WTC11 (cell line): ENCODE data around the gene PDE11A. TPM values are rescaled to one million over a fixed set of nuclear protein-coding genes. Genes with fewer than 3 reads are reported as not detected.

ENCODE experiments used
- ATAC-seq: fragments of 200-7000 bp; cut with Tn5 transposase; 2 replicates; pipeline ENCODE4 v1.10.0; 2021; ENCODE audit warnings: mild to moderate bottlenecking, moderate library complexity
- CTCF ChIA-PET: fragments of 300-600 bp; sonication (Branson Sonifier 250); formaldehyde crosslinking; loops from one replicate; lab custom pipeline; 2021; ENCODE audit warnings: antibody characterized with exemption; lab: Charles Lee
- POLR2A ChIA-PET: fragments of 350-600 bp; sonication (Branson Sonifier 250); formaldehyde crosslinking; loops from one replicate; lab custom pipeline; 2021; ENCODE audit warnings: antibody characterized with exemption; lab: Charles Lee
- DNase-seq: peaks from one replicate; pipeline ENCODE4 v3.0.0; 2021; ENCODE audit warnings: low spot score
- H3K27ac Mint-ChIP-seq: 2 replicates; pipeline ENCODE4 v1.8.0; 2021; ENCODE audit warnings: mixed read lengths
- H3K27me3 Mint-ChIP-seq: 2 replicates; pipeline ENCODE4 v1.8.0; 2021; ENCODE audit warnings: low read depth, mild to moderate bottlenecking, moderate library complexity, mixed read lengths
- H3K36me3 Mint-ChIP-seq: 2 replicates; pipeline ENCODE4 v1.8.0; 2021; ENCODE audit warnings: mixed read lengths
- H3K4me1 Mint-ChIP-seq: 2 replicates; pipeline ENCODE4 v1.8.0; 2022; ENCODE audit warnings: mixed read lengths
- H3K4me3 Mint-ChIP-seq: 2 replicates; pipeline ENCODE4 v1.8.0; 2021; ENCODE audit warnings: mild to moderate bottlenecking, moderate library complexity, mixed read lengths
- H3K9me3 Mint-ChIP-seq: 2 replicates; pipeline ENCODE4 v1.8.0; 2021; ENCODE audit warnings: mixed read lengths
- CBFB ChIP-seq: sonication (generic); formaldehyde crosslinking; IDR thresholded peaks from 2 replicates; pipeline ENCODE4 v1.8.1; 2022; ENCODE audit warnings: mild to moderate bottlenecking, low read depth, missing genetic modification reagents
- EMX1 ChIP-seq: fragments of 250-450 bp; sonication (Bioruptor Pico); IDR thresholded peaks from 2 replicates; pipeline ENCODE4 v1.8.0; 2021; ENCODE audit warnings: mild to moderate bottlenecking
- HMGA2 ChIP-seq: fragments of 250-450 bp; sonication (Bioruptor Pico); IDR thresholded peaks from 2 replicates; pipeline ENCODE4 v1.4.0; 2021; ENCODE audit warnings: mild to moderate bottlenecking, moderate library complexity
- MYBL2 ChIP-seq: sonication (generic); formaldehyde crosslinking; IDR thresholded peaks from 2 replicates; pipeline ENCODE4 v1.8.1; 2023; ENCODE audit warnings: mild to moderate bottlenecking, moderate library complexity, missing genetic modification reagents
- NR1H2 ChIP-seq: sonication (generic); formaldehyde crosslinking; IDR thresholded peaks from 2 replicates; pipeline ENCODE4 v1.9.0; 2021; ENCODE audit warnings: mild to moderate bottlenecking, moderate library complexity, missing genetic modification reagents
- NR3C1 ChIP-seq: sonication (generic); formaldehyde crosslinking; conservative IDR thresholded peaks from 2 replicates; pipeline ENCODE4 v1.8.1; 2023; ENCODE audit warnings: low read depth, mild to moderate bottlenecking, missing genetic modification reagents
- SOX15 ChIP-seq: fragments of 250-450 bp; sonication (Bioruptor Pico); IDR thresholded peaks from 2 replicates; pipeline ENCODE4 v1.9.0; 2021; ENCODE audit warnings: mild to moderate bottlenecking
- TCF7 ChIP-seq: sonication (generic); formaldehyde crosslinking; IDR thresholded peaks from 2 replicates; pipeline ENCODE4 v1.8.0; 2022; ENCODE audit warnings: mild to moderate bottlenecking, low read depth, missing genetic modification reagents, moderate library complexity
- ZNF138 ChIP-seq: sonication (generic); formaldehyde crosslinking; conservative IDR thresholded peaks from 2 replicates; pipeline ENCODE4 v1.8.1; 2022; ENCODE audit warnings: mild to moderate bottlenecking, moderate library complexity, missing genetic modification reagents
- ZNF317 ChIP-seq: sonication (generic); formaldehyde crosslinking; IDR thresholded peaks from 2 replicates; pipeline ENCODE4 v1.8.1; 2023; ENCODE audit warnings: low read depth, mild to moderate bottlenecking, moderate library complexity, missing genetic modification reagents, borderline replicate concordance
- ZNF396 ChIP-seq: fragments of 250-450 bp; sonication (Bioruptor Pico); IDR thresholded peaks from 2 replicates; pipeline ENCODE4 v1.8.0; 2021; ENCODE audit warnings: mild to moderate bottlenecking, moderate library complexity, borderline replicate concordance
- ZNF416 ChIP-seq: fragments of 250-450 bp; sonication (Bioruptor Pico); IDR thresholded peaks from 2 replicates; pipeline ENCODE4 v1.9.0; 2021; ENCODE audit warnings: mild to moderate bottlenecking, inconsistent platforms
- ZNF423 ChIP-seq: fragments of 250-450 bp; sonication (Bioruptor Pico); IDR thresholded peaks from 2 replicates; pipeline ENCODE4 v2.1.2; 2022; ENCODE audit warnings: mild to moderate bottlenecking, moderate library complexity
- total RNA-seq: library from RNA; stranded (reverse); gene quantifications from 3 replicates; pipeline ENCODE4 v1.2.3, GENCODE V29; 2021
- TF ChIP-seq, protein P1 (sequence below): sonication (generic); formaldehyde crosslinking; IDR thresholded peaks from 2 replicates; pipeline ENCODE4 v1.8.0; 2022; ENCODE audit warnings: missing genetic modification reagents
- TF ChIP-seq, protein P2 (sequence below): sonication (generic); formaldehyde crosslinking; IDR thresholded peaks from 2 replicates; pipeline ENCODE4 v1.8.1; 2022; ENCODE audit warnings: low read depth, mild to moderate bottlenecking, moderate library complexity, missing genetic modification reagents, borderline replicate concordance
- TF ChIP-seq, protein P3 (sequence below): fragments of 250-450 bp; sonication (Bioruptor Pico); IDR thresholded peaks from 2 replicates; pipeline ENCODE4 v1.8.0; 2021; ENCODE audit warnings: mild to moderate bottlenecking
- TF ChIP-seq, protein P4 (sequence below): sonication (generic); formaldehyde crosslinking; IDR thresholded peaks from 2 replicates; pipeline ENCODE4 v1.8.0; 2023; ENCODE audit warnings: missing genetic modification reagents
- TF ChIP-seq, protein P5 (sequence below): sonication (generic); formaldehyde crosslinking; IDR thresholded peaks from 2 replicates; pipeline ENCODE4 v1.8.1; 2022; ENCODE audit warnings: low read depth, missing genetic modification reagents, borderline replicate concordance

PDE11A gene
- total RNA-seq, 1 experiment from 2014 or later: 0.13 TPM

DNA sequence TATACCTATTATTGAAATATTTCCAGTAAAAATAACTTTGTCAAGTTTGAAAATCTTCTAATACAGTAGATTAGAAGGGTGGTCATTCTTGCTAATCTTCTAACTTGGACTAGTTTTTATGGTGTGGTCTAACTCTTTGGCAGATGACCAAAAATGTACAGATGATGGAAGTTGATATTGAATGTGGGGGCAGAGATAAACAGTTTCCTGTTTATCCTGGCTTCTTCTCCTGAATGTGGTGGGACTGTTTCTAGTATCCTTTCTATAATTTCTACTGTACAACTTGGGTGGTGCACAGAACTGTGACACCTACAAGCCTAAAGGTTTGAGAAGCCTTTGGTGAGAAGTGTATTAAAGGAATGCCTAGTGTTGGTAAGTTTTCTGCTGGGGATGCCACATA, 178.7 kb downstream of the PDE11A start (continued):
- no peak for TF ChIP-seq EMX1 (CRISPR knock-in tag)
- no peak for TF ChIP-seq TCF7 (CRISPR knock-in tag)
- no peak for TF ChIP-seq MYBL2
- no peak for TF ChIP-seq ZNF138 (CRISPR knock-in tag)

DNA sequence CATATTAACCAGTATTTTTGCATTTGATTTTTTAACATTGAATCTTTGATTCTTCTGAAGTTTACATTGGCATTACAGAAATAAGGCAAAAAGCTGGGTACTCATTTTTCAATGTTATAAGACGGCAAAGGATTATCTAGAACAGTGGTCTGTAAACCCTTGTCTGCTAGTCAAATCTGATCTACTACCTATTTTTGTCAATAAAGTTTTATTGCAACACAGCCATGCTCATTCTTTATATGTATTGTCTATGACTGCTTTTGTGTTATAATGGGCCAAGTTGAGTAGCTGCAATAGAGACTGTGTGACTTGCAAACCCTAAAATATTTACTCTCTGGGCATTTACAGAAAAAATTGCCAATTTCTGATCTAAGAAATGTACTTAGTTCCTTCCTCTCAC, 181.0 kb downstream of the PDE11A start:
- Mint-ChIP-seq H3K4me1 (peaks cover 25% of the 10 kb centered on the region), H3K36me3 (no peaks in the 10 kb centered on the region), H3K27ac (no peak overlapping the region), H3K9me3 (no peaks in the 10 kb centered on the region), H3K27me3 (no peaks in the 10 kb centered on the region), H3K4me3 (no peak overlapping the region)
- CTCF ChIA-PET: interaction anchor here (2.4 kb wide), 1 partner anchor 15 kb away, joined by 7 read pairs; no protein-coding TSS in a partner anchor
- no peak for ATAC-seq
- TF ChIP-seq ZNF396: no peak
- no peak for TF ChIP-seq CBFB (CRISPR knock-in tag)
- TF ChIP-seq, protein P1, sequence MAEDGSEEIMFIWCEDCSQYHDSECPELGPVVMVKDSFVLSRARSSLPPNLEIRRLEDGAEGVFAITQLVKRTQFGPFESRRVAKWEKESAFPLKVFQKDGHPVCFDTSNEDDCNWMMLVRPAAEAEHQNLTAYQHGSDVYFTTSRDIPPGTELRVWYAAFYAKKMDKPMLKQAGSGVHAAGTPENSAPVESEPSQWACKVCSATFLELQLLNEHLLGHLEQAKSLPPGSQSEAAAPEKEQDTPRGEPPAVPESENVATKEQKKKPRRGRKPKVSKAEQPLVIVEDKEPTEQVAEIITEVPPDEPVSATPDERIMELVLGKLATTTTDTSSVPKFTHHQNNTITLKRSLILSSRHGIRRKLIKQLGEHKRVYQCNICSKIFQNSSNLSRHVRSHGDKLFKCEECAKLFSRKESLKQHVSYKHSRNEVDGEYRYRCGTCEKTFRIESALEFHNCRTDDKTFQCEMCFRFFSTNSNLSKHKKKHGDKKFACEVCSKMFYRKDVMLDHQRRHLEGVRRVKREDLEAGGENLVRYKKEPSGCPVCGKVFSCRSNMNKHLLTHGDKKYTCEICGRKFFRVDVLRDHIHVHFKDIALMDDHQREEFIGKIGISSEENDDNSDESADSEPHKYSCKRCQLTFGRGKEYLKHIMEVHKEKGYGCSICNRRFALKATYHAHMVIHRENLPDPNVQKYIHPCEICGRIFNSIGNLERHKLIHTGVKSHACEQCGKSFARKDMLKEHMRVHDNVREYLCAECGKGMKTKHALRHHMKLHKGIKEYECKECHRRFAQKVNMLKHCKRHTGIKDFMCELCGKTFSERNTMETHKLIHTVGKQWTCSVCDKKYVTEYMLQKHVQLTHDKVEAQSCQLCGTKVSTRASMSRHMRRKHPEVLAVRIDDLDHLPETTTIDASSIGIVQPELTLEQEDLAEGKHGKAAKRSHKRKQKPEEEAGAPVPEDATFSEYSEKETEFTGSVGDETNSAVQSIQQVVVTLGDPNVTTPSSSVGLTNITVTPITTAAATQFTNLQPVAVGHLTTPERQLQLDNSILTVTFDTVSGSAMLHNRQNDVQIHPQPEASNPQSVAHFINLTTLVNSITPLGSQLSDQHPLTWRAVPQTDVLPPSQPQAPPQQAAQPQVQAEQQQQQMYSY (CRISPR knock-in tag): no peak
- TF ChIP-seq, protein P2, sequence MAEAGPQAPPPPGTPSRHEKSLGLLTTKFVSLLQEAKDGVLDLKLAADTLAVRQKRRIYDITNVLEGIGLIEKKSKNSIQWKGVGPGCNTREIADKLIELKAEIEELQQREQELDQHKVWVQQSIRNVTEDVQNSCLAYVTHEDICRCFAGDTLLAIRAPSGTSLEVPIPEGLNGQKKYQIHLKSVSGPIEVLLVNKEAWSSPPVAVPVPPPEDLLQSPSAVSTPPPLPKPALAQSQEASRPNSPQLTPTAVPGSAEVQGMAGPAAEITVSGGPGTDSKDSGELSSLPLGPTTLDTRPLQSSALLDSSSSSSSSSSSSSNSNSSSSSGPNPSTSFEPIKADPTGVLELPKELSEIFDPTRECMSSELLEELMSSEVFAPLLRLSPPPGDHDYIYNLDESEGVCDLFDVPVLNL (CRISPR knock-in tag): no peak
- no peak for TF ChIP-seq HMGA2 (CRISPR knock-in tag)
- no peak for TF ChIP-seq NR1H2 (CRISPR knock-in tag)
- TF ChIP-seq ZNF138 (CRISPR knock-in tag): no peak
- no peak for TF ChIP-seq ZNF416 (CRISPR knock-in tag)
- no peak for TF ChIP-seq ZNF423 (CRISPR knock-in tag)
- TF ChIP-seq NR3C1 (CRISPR knock-in tag): no peak
- TF ChIP-seq, protein P3, sequence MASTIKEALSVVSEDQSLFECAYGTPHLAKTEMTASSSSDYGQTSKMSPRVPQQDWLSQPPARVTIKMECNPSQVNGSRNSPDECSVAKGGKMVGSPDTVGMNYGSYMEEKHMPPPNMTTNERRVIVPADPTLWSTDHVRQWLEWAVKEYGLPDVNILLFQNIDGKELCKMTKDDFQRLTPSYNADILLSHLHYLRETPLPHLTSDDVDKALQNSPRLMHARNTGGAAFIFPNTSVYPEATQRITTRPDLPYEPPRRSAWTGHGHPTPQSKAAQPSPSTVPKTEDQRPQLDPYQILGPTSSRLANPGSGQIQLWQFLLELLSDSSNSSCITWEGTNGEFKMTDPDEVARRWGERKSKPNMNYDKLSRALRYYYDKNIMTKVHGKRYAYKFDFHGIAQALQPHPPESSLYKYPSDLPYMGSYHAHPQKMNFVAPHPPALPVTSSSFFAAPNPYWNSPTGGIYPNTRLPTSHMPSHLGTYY: no peak
- TF ChIP-seq, protein P4, sequence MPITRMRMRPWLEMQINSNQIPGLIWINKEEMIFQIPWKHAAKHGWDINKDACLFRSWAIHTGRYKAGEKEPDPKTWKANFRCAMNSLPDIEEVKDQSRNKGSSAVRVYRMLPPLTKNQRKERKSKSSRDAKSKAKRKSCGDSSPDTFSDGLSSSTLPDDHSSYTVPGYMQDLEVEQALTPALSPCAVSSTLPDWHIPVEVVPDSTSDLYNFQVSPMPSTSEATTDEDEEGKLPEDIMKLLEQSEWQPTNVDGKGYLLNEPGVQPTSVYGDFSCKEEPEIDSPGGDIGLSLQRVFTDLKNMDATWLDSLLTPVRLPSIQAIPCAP (CRISPR knock-in tag): no peak
- TF ChIP-seq SOX15: no peak
- TF ChIP-seq, protein P5, sequence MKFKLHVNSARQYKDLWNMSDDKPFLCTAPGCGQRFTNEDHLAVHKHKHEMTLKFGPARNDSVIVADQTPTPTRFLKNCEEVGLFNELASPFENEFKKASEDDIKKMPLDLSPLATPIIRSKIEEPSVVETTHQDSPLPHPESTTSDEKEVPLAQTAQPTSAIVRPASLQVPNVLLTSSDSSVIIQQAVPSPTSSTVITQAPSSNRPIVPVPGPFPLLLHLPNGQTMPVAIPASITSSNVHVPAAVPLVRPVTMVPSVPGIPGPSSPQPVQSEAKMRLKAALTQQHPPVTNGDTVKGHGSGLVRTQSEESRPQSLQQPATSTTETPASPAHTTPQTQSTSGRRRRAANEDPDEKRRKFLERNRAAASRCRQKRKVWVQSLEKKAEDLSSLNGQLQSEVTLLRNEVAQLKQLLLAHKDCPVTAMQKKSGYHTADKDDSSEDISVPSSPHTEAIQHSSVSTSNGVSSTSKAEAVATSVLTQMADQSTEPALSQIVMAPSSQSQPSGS (CRISPR knock-in tag): no peak
- no peak for TF ChIP-seq ZNF317 (CRISPR knock-in tag)
- POLR2A ChIA-PET: no interaction called here
- no peak for DNase-seq
